ENCODE results near the gene FRG2C.
"Not testable (repeated sequence)": the region's sequence is repeated elsewhere in the genome, so short reads cannot be mapped to it uniquely, and the experiment has no call there.

Gene FRG2C

GRCh38 chr3:75664028-75664427 lies at the start of gene FRG2C:
Gene FRG2C (plus strand): TSS chr3:75664328. CDS start chr3:75664380, 52 bp downstream.
- not testable (repeated sequence) for DNase-seq

GRCh38 chr3:75618666-75619305 lies 45.3 kb upstream of the FRG2C start:
- peak; percentile 55 for DNase-seq

- not testable (repeated sequence) for DNase-seq
Measured at GRCh38 chr3:75619481-75620031, 44.6 kb upstream of the FRG2C start.

- DNase-seq = not testable (repeated sequence)
Measured at GRCh38 chr3:75621772-75622171, 42.4 kb upstream of the FRG2C start.

- not testable (repeated sequence) for DNase-seq
Measured at GRCh38 chr3:75623656-75624055, 40.5 kb upstream of the FRG2C start.

GRCh38 chr3:75630887-75631535 lies 33.1 kb upstream of the FRG2C start:
- DNase-seq = not testable (repeated sequence)

GRCh38 chr3:75631541-75631940 lies 32.6 kb upstream of the FRG2C start:
- no peak for DNase-seq

- DNase-seq = not testable (repeated sequence)
Measured at GRCh38 chr3:75638947-75639346, 25.2 kb upstream of the FRG2C start.

GRCh38 chr3:75641107-75641517 lies 23.0 kb upstream of the FRG2C start:
- peak; percentile 88 for DNase-seq

- peak; percentile 32 for DNase-seq
Measured at GRCh38 chr3:75643031-75643800, 20.9 kb upstream of the FRG2C start.

GRCh38 chr3:75645548-75645947 lies 18.6 kb upstream of the FRG2C start:
- not testable (repeated sequence) for DNase-seq

- DNase-seq = no peak
Measured at GRCh38 chr3:75650191-75650590, 13.9 kb upstream of the FRG2C start.

- DNase-seq = not testable (repeated sequence)
Measured at GRCh38 chr3:75655101-75655904, 8.8 kb upstream of the FRG2C start.

- not testable (repeated sequence) for DNase-seq
Measured at GRCh38 chr3:75655956-75656355, 8.2 kb upstream of the FRG2C start.

- DNase-seq = not testable (repeated sequence)
Measured at GRCh38 chr3:75658411-75659107, 5.6 kb upstream of the FRG2C start.

- DNase-seq = not testable (repeated sequence)
Measured at GRCh38 chr3:75659108-75659433, 5.1 kb upstream of the FRG2C start.

GRCh38 chr3:75665626-75666025 lies 1.5 kb downstream of the FRG2C start:
- not testable (repeated sequence) for DNase-seq

- DNase-seq = not testable (repeated sequence)
Measured at GRCh38 chr3:75667757-75668701, 3.9 kb downstream of the FRG2C start.

GRCh38 chr3:75668759-75669347 lies 4.7 kb downstream of the FRG2C start:
- DNase-seq = not testable (repeated sequence)
